ENCODE data around the gene PQBP1.
A peak's percentile ranks its signal among the peaks of the same experiment; 100 is the strongest.

PQBP1 gene

DNA sequence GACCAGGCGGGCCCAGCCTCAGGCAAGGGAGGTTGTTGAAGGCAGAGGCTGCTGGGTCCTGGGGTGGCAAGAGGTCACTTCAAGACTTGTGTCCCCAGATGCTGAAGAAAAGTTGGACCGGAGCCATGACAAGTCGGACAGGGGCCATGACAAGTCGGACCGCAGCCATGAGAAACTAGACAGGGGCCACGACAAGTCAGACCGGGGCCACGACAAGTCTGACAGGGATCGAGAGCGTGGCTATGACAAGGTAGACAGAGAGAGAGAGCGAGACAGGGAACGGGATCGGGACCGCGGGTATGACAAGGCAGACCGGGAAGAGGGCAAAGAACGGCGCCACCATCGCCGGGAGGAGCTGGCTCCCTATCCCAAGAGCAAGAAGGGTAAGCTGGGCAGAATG, 4.4 kb downstream of the PQBP1 start:
- peaks cover 2% of the 10 kb centered on the region for H3K4me1 ChIP-seq (ENCODE audit: control insufficient read depth, insufficient read depth, low read length, poor library complexity, severe bottlenecking)
- H3K9me3 ChIP-seq (ENCODE audit: control insufficient read depth, low read length) = no peaks in the 10 kb centered on the region
- 97 to 98% methylated on average over 10 to 19 of the region's 20 CpGs for WGBS, 2 experiments (ENCODE audit: insufficient coverage in 2 of 2)
- H3K27ac ChIP-seq (ENCODE audit: low read depth, low read length, severe bottlenecking) = no peak overlapping the region
- H3K4me3 ChIP-seq (ENCODE audit: extremely low read depth, insufficient read depth, low read length, poor library complexity, severe bottlenecking) = no peak overlapping the region
- peaks cover 47% of the 10 kb centered on the region for H3K36me3 ChIP-seq (ENCODE audit: control insufficient read depth, insufficient read depth, low read length)

DNA sequence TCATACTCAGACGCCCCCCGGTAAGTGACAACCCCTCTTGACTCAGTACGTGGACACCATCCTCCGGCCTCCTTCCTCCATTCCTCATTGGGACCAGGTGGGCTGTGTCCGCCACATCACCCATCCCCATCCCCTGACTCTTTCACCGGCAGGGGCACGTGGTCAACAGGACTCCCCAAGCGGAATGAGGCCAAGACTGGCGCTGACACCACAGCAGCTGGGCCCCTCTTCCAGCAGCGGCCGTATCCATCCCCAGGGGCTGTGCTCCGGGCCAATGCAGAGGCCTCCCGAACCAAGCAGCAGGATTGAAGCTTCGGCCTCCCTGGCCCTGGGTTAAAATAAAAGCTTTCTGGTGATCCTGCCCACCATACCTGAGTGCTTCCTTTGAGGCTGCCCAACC, 5.0 kb downstream of the PQBP1 start:
- H3K36me3 ChIP-seq (ENCODE audit: control insufficient read depth, insufficient read depth, low read length) = peaks cover 47% of the 10 kb centered on the region
- H3K27ac ChIP-seq (ENCODE audit: low read depth, low read length, severe bottlenecking) = no peak overlapping the region
- no peak overlapping the region for H3K4me3 ChIP-seq (ENCODE audit: extremely low read depth, insufficient read depth, low read length, poor library complexity, severe bottlenecking)
- H3K4me1 ChIP-seq (ENCODE audit: control insufficient read depth, insufficient read depth, low read length, poor library complexity, severe bottlenecking) = peaks cover 2% of the 10 kb centered on the region
- no peaks in the 10 kb centered on the region for H3K9me3 ChIP-seq (ENCODE audit: control insufficient read depth, low read length)
- WGBS, 2 experiments (ENCODE audit: insufficient coverage in 2 of 2) = 95% methylated on average over 10 of the region's 14 CpGs; no CpG with 5 or more reads in 1 of the 2 experiments

DNA sequence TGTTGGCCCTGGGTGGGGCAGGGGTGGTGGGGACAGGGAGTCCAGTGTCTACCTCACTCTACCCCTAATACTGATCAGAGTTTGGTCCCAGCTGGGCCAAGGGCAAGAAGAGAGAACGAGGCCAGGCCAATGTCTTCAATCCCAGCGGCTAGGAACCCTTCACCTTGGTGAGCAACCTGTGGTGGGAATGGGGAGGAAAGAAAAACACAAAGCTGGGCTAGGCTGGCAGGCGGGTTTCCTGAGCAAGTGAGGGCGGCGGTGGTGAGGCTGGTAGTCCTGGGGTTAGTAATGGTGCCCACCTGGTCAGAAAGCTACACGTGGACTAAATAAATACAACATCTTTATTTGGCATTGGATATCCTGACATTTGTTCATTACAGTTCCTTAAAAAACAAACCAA, 5.6 kb downstream of the PQBP1 start:
- Histone ChIP-seq H3K27ac (ENCODE audit: low read depth, low read length, severe bottlenecking) (no peak overlapping the region), H3K4me3 (ENCODE audit: extremely low read depth, insufficient read depth, low read length, poor library complexity, severe bottlenecking) (no peak overlapping the region), H3K4me1 (ENCODE audit: control insufficient read depth, insufficient read depth, low read length, poor library complexity, severe bottlenecking) (peaks cover 2% of the 10 kb centered on the region), H3K36me3 (ENCODE audit: control insufficient read depth, insufficient read depth, low read length) (peaks cover 48% of the 10 kb centered on the region), H3K9me3 (ENCODE audit: control insufficient read depth, low read length) (no peaks in the 10 kb centered on the region)
- WGBS, 2 experiments (ENCODE audit: insufficient coverage in 2 of 2) = 100% methylated on average over 2 of the region's 6 CpGs; no CpG with 5 or more reads in 1 of the 2 experiments

DNA sequence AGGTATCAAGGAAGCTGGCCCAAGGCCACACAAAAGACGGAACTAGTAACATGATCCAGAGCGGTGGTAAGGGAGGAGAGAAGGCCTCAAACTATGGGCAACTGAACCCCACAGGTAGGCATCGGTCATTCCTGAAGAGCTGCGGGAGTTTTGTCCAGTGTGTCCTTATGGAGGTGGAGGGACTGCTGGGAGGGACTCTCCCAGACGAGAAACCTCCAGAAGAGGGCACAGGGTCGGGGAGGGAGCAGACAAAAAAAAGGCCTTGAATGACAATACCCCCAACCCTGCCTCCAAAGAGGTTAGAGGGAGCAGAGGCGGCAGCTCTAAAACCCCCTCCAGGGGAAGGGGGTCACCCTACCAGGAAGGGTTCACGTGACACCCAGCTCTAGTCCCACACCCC, 6.5 kb downstream of the PQBP1 start:
- Histone ChIP-seq H3K27ac (ENCODE audit: low read depth, low read length, severe bottlenecking) (no peak overlapping the region), H3K36me3 (ENCODE audit: control insufficient read depth, insufficient read depth, low read length) (peaks cover 51% of the 10 kb centered on the region), H3K4me1 (ENCODE audit: control insufficient read depth, insufficient read depth, low read length, poor library complexity, severe bottlenecking) (peaks cover 2% of the 10 kb centered on the region), H3K4me3 (ENCODE audit: extremely low read depth, insufficient read depth, low read length, poor library complexity, severe bottlenecking) (no peak overlapping the region), H3K9me3 (ENCODE audit: control insufficient read depth, low read length) (no peaks in the 10 kb centered on the region)
- 75 to 100% methylated on average over 3 to 4 of the region's 8 CpGs for WGBS, 2 experiments (ENCODE audit: insufficient coverage in 2 of 2)

DNA sequence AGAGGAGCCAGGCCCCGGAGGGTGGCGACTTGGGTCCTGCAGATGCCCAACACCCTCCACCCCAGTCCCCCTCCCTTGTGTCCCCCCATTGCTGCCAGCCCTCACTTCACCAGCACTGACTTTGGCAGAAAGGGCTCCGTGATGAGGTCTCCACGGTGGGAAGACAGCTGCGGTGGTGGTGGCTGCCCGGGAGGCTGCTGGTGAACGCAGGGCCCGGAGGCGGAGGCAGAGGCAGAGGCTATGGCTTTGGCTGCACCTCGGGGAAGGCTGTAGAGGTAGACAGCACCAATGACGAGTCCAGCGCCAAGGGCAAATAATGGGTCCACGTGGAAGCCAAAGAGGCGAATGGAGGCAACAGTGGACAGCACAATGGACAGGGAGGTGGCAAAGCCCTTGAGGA, 6.9 kb downstream of the PQBP1 start:
- 96 to 100% methylated on average over 8 to 11 of the region's 14 CpGs for WGBS, 2 experiments (ENCODE audit: insufficient coverage in 2 of 2)
- H3K27ac ChIP-seq (ENCODE audit: low read depth, low read length, severe bottlenecking) = no peak overlapping the region
- H3K9me3 ChIP-seq (ENCODE audit: control insufficient read depth, low read length) = no peaks in the 10 kb centered on the region
- peaks cover 51% of the 10 kb centered on the region for H3K36me3 ChIP-seq (ENCODE audit: control insufficient read depth, insufficient read depth, low read length)
- H3K4me1 ChIP-seq (ENCODE audit: control insufficient read depth, insufficient read depth, low read length, poor library complexity, severe bottlenecking) = peaks cover 2% of the 10 kb centered on the region
- H3K4me3 ChIP-seq (ENCODE audit: extremely low read depth, insufficient read depth, low read length, poor library complexity, severe bottlenecking) = no peak overlapping the region

DNA sequence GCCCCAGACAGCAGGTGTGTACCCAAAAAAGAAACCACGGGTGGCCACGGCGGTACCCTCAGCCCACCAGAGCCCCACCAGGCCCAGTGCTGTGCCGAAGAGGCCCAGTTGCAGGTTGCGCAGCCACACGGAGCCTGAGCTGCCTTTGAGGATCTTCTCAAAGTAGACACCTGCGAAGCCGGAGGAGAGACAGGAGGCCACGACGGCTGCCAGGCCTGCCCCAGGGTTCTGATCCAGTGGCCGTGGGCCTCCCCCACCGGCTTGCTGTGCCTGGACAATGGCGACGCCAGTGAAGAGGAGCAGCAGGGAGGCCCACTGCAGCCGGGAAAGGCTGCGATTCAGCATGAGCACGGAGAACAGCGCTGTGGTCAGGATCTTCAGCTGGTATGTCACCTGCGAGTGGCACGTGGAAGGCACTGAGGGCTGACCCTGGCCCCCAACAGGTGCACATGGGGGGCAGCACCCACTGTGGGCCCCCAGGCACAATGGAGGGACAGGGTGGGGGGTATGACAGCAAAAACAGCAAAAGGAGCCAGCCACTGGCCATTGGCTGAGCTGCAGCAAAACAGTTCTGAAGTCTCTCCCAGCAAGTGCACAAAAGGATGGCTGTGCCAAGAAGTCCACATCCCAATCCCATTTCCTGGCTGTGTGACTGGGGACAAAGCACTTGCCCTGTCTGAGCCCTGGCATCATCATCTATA, 7.5 kb downstream of the PQBP1 start:
- Histone ChIP-seq H3K4me3 (ENCODE audit: extremely low read depth, insufficient read depth, low read length, poor library complexity, severe bottlenecking) (no peak overlapping the region), H3K36me3 (ENCODE audit: control insufficient read depth, insufficient read depth, low read length) (peaks cover 50% of the 10 kb centered on the region), H3K4me1 (ENCODE audit: control insufficient read depth, insufficient read depth, low read length, poor library complexity, severe bottlenecking) (peaks cover 2% of the 10 kb centered on the region), H3K27ac (ENCODE audit: low read depth, low read length, severe bottlenecking) (no peak overlapping the region), H3K9me3 (ENCODE audit: control insufficient read depth, low read length) (no peaks in the 10 kb centered on the region)
- WGBS, 2 experiments (ENCODE audit: insufficient coverage in 2 of 2) = 95 to 99% methylated on average over 11 to 13 of the region's 20 CpGs

DNA sequence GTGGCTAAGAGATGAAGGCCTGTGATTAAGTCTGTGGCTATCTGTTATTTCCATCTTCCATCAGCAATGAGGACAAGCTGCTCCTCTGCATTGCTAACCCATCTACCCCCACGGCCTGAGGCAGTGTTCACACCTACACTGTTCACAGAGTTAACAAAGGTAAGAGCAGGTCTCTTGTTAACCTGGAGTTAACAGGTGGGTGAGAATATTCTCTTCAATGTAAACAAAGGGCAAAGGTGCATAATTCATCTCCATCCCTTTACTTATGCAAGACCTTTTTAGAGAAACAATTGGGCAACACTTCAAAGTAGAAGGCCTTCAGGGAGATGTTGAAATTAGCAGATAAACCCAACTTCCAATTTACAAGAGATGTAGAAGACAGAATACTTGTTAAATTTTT, 10.9 kb downstream of the PQBP1 start:
- no CpG with 5 or more reads among the region's 1 CpG for WGBS, 2 experiments (ENCODE audit: insufficient coverage in 2 of 2)
- no peak overlapping the region for H3K4me3 ChIP-seq (ENCODE audit: extremely low read depth, insufficient read depth, low read length, poor library complexity, severe bottlenecking)
- no peaks in the 10 kb centered on the region for H3K9me3 ChIP-seq (ENCODE audit: control insufficient read depth, low read length)
- peaks cover 26% of the 10 kb centered on the region for H3K36me3 ChIP-seq (ENCODE audit: control insufficient read depth, insufficient read depth, low read length)
- H3K4me1 ChIP-seq (ENCODE audit: control insufficient read depth, insufficient read depth, low read length, poor library complexity, severe bottlenecking) = peaks cover 2% of the 10 kb centered on the region
- no peak overlapping the region for H3K27ac ChIP-seq (ENCODE audit: low read depth, low read length, severe bottlenecking)

DNA sequence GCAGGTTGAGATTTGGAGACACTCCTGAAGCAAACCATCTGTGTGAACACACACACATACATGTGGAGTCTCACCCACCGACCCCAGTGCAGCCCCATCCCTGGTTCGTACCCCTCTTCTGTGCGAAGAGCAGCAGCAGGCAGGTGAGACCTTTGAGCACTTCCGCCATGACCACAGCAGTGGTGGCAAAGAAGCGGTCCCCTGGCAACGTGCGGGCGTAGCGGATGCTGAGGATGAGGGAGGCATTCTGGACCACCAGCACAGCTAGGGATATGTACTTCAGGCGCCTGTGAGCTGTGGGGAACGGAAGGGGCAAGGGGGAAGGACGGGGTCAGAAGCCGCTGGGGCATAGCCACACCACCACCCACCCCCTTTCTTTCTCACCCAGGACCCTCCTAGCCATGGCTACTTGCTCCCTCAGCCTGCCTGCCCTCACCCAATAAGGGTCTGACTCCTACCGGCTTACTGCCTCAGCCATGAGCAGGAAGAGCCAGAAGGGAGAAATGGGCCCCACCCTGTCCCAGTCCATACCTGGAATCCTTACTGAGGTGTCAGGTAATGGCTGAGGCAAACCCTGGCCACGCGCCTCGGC, 12.1 kb downstream of the PQBP1 start:
- no peak overlapping the region for H3K27ac ChIP-seq (ENCODE audit: low read depth, low read length, severe bottlenecking)
- no peaks in the 10 kb centered on the region for H3K4me1 ChIP-seq (ENCODE audit: control insufficient read depth, insufficient read depth, low read length, poor library complexity, severe bottlenecking)
- peaks cover 25% of the 10 kb centered on the region for H3K36me3 ChIP-seq (ENCODE audit: control insufficient read depth, insufficient read depth, low read length)
- no peak overlapping the region for H3K4me3 ChIP-seq (ENCODE audit: extremely low read depth, insufficient read depth, low read length, poor library complexity, severe bottlenecking)
- H3K9me3 ChIP-seq (ENCODE audit: control insufficient read depth, low read length) = no peaks in the 10 kb centered on the region
- WGBS, 2 experiments (ENCODE audit: insufficient coverage in 2 of 2) = 96 to 98% methylated on average over 3 to 8 of the region's 17 CpGs

DNA sequence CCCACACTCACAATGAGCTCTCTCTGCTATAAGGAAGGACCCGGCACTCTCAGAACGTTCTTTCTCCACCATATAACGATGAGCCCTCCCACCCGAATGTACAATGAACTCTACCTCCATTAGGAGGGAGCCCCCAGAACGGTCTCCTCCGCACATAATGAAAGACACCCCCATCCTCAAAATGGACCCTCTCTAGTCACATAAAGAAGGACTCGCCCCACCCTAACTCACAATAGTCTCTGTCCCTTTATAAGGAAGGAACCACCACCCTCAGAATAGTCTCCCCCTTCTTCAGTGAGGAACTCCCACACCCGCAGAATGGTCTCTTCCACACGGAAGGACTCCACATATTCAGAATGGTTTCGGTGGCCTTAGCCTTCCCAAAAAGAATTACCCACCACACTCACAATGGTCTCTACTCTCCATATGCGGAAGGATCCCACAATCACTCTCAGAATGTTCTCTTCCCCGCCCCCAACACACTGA, 13.2 kb downstream of the PQBP1 start:
- H3K4me3 ChIP-seq (ENCODE audit: extremely low read depth, insufficient read depth, low read length, poor library complexity, severe bottlenecking) = peak overlapping the region; percentile 65
- 0 to 3% methylated on average over 3 to 6 of the region's 12 CpGs for WGBS, 2 experiments (ENCODE audit: insufficient coverage in 2 of 2)
- H3K27ac ChIP-seq (ENCODE audit: low read depth, low read length, severe bottlenecking) = peak overlapping the region; percentile 67
- H3K36me3 ChIP-seq (ENCODE audit: control insufficient read depth, insufficient read depth, low read length) = peaks cover 20% of the 10 kb centered on the region
- no peaks in the 10 kb centered on the region for H3K4me1 ChIP-seq (ENCODE audit: control insufficient read depth, insufficient read depth, low read length, poor library complexity, severe bottlenecking)
- H3K9me3 ChIP-seq (ENCODE audit: control insufficient read depth, low read length) = no peaks in the 10 kb centered on the region

DNA sequence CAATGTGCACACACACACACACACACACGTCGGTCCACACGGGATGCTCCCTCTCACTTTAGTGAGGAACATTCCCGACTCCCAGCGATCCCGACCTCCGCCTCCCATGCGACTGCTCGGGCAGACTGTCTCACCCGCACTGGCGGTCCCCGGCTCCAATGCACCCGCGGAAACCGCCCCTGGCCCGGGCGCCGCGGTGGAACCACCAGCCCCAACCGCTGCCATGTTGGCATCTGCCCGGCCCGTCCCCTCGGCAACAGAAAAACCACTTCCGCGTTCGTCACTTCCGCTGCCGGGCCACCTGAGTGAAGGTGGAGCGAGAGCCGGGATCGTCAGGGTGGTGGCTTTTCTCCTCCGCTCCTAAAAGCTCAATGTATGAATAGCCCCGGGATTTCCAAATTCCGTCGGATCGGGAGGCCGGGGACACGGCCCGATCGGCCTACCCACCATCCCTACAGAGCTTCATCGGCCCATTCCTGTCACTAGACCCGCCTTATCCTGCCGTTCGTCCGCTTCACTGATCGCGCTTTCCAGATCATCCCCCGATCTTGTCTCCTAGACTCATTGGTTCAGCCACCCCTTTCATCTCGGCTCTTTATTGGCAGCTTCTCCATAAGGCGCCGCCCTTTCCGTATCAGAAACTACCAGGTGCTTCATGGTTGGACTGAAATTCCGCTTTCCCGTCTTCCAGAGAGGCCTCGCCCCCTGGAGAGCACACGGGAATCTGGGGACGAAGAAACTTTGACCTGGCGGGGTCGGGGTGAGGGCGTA, 13.9 kb downstream of the PQBP1 start, which contains the start of gene SLC35A2:
SLC35A2 (minus strand) TSS at position 235 of the 771 bp plus-strand sequence; CDS start at position 225, 10 bp downstream.
- peak within 1 kb of the TSS; percentile 67 for H3K27ac ChIP-seq (ENCODE audit: low read depth, low read length, severe bottlenecking)
- no peaks in the 10 kb centered on the region for H3K9me3 ChIP-seq (ENCODE audit: control insufficient read depth, low read length)
- WGBS, 2 experiments (ENCODE audit: insufficient coverage in 2 of 2) = 0% methylated on average over 24 to 40 of the region's 60 CpGs
- no peaks in the 10 kb centered on the region for H3K4me1 ChIP-seq (ENCODE audit: control insufficient read depth, insufficient read depth, low read length, poor library complexity, severe bottlenecking)
- H3K4me3 ChIP-seq (ENCODE audit: extremely low read depth, insufficient read depth, low read length, poor library complexity, severe bottlenecking) = peak within 1 kb of the TSS; percentile 65
- H3K36me3 ChIP-seq (ENCODE audit: control insufficient read depth, insufficient read depth, low read length) = peaks cover 17% of the 10 kb centered on the region

Data from mesodermal cell (in vitro differentiated cells).